WTC11 (cell line): ENCODE results near the gene SNX30. TPM values are rescaled to one million over a fixed set of nuclear protein-coding genes. Genes with fewer than 3 reads are reported as not detected.

ENCODE experiments used
- AFF4 ChIP-seq: sonication (generic); formaldehyde crosslinking; IDR thresholded peaks from 2 replicates; pipeline ENCODE4 v1.8.1; 2023; ENCODE audit warnings: mild to moderate bottlenecking, missing genetic modification reagents, borderline replicate concordance
- AR ChIP-seq: fragments of 250-450 bp; sonication (Bioruptor Pico); IDR thresholded peaks from 2 replicates; pipeline ENCODE4 v1.9.0; 2021; ENCODE audit warnings: mild to moderate bottlenecking
- ATF1 ChIP-seq: sonication (generic); formaldehyde crosslinking; IDR thresholded peaks from 2 replicates; pipeline ENCODE4 v1.8.1; 2023; ENCODE audit warnings: mild to moderate bottlenecking, moderate library complexity, missing genetic modification reagents
- FOXP4 ChIP-seq: sonication (generic); formaldehyde crosslinking; IDR thresholded peaks from 2 replicates; pipeline ENCODE4 v1.8.0; 2022; ENCODE audit warnings: mild to moderate bottlenecking, missing genetic modification reagents
- GTF2I ChIP-seq: fragments of 250-450 bp; sonication (Bioruptor Pico); conservative IDR thresholded peaks from 2 replicates; pipeline ENCODE4 v1.4.0; 2021; ENCODE audit warnings: mild to moderate bottlenecking
- IRF2 ChIP-seq: sonication (generic); formaldehyde crosslinking; IDR thresholded peaks from 2 replicates; pipeline ENCODE4 v1.8.0; 2022; ENCODE audit warnings: low read depth, missing genetic modification reagents, borderline replicate concordance
- MAX ChIP-seq: sonication (generic); formaldehyde crosslinking; IDR thresholded peaks from 2 replicates; pipeline ENCODE4 v1.8.0; 2022; ENCODE audit warnings: mild to moderate bottlenecking, missing genetic modification reagents
- MLX ChIP-seq: sonication (generic); formaldehyde crosslinking; IDR thresholded peaks from 2 replicates; pipeline ENCODE4 v1.8.1; 2023; ENCODE audit warnings: mild to moderate bottlenecking, missing genetic modification reagents, moderate library complexity
- NFE2L1 ChIP-seq: sonication (generic); formaldehyde crosslinking; IDR thresholded peaks from 2 replicates; pipeline ENCODE4 v1.8.1; 2023; ENCODE audit warnings: missing genetic modification reagents
- OVOL2 ChIP-seq: fragments of 250-450 bp; sonication (Bioruptor Pico); IDR thresholded peaks from 2 replicates; pipeline ENCODE4 v1.9.0; 2021; ENCODE audit warnings: mild to moderate bottlenecking, borderline replicate concordance
- PRDM15 ChIP-seq: sonication (generic); formaldehyde crosslinking; IDR thresholded peaks from 2 replicates; pipeline ENCODE4 v1.8.0; 2022; ENCODE audit warnings: missing genetic modification reagents
- PRRX2 ChIP-seq: fragments of 250-450 bp; sonication (Bioruptor Pico); IDR thresholded peaks from 2 replicates; pipeline ENCODE4 v1.8.0; 2021; ENCODE audit warnings: mild to moderate bottlenecking
- RORB ChIP-seq: fragments of 250-450 bp; sonication (Bioruptor Pico); IDR thresholded peaks from 2 replicates; pipeline ENCODE4 v1.9.0; 2021; ENCODE audit warnings: mild to moderate bottlenecking
- SP1 ChIP-seq: sonication (generic); formaldehyde crosslinking; conservative IDR thresholded peaks from 2 replicates; pipeline ENCODE4 v1.8.1; 2022; ENCODE audit warnings: missing genetic modification reagents
- STAT6 ChIP-seq: sonication (generic); formaldehyde crosslinking; conservative IDR thresholded peaks from 2 replicates; pipeline ENCODE4 v1.8.1; 2023; ENCODE audit warnings: mild to moderate bottlenecking, low read depth, missing genetic modification reagents, moderate library complexity
- USF1 ChIP-seq: sonication (generic); formaldehyde crosslinking; IDR thresholded peaks from 2 replicates; pipeline ENCODE4 v1.8.0; 2022; ENCODE audit warnings: mild to moderate bottlenecking, missing genetic modification reagents
- ZNF121 ChIP-seq: sonication (generic); formaldehyde crosslinking; IDR thresholded peaks from 2 replicates; pipeline ENCODE4 v1.8.0; 2023; ENCODE audit warnings: missing genetic modification reagents
- ZNF396 ChIP-seq: fragments of 250-450 bp; sonication (Bioruptor Pico); IDR thresholded peaks from 2 replicates; pipeline ENCODE4 v1.8.0; 2021; ENCODE audit warnings: mild to moderate bottlenecking, moderate library complexity, borderline replicate concordance
- ZNF416 ChIP-seq: fragments of 250-450 bp; sonication (Bioruptor Pico); IDR thresholded peaks from 2 replicates; pipeline ENCODE4 v1.9.0; 2021; ENCODE audit warnings: mild to moderate bottlenecking, inconsistent platforms
- ZNF512 ChIP-seq: sonication (generic); formaldehyde crosslinking; IDR thresholded peaks from 2 replicates; pipeline ENCODE4 v1.8.1; 2022; ENCODE audit warnings: missing genetic modification reagents, borderline replicate concordance
- total RNA-seq: library from RNA; stranded (reverse); gene quantifications from 3 replicates; pipeline ENCODE4 v1.2.3, GENCODE V29; 2021

Gene SNX30
- total RNA-seq, 1 experiment from 2014 or later = 13.4 TPM

- TF ChIP-seq ZNF416 (CRISPR knock-in tag) (no peak), ZNF512 (no peak), GTF2I (CRISPR knock-in tag) (no peak), AR (CRISPR knock-in tag) (no peak), PRRX2 (CRISPR knock-in tag) (no peak), AFF4 (no peak), IRF2 (CRISPR knock-in tag) (no peak), RORB (CRISPR knock-in tag) (no peak), ZNF121 (CRISPR knock-in tag) (no peak; the same call in 1 of the 2 replicates), PRDM15 (CRISPR knock-in tag) (no peak), ATF1 (no peak), MLX (no peak), ZNF396 (CRISPR knock-in tag) (no peak), USF1 (CRISPR knock-in tag) (peak; percentile 88), STAT6 (CRISPR knock-in tag) (no peak), FOXP4 (CRISPR knock-in tag) (peak; percentile 22; the same call in 1 of the 2 replicates), OVOL2 (CRISPR knock-in tag) (no peak), SP1 (no peak), NFE2L1 (CRISPR knock-in tag) (no peak), MAX (CRISPR knock-in tag) (peak; percentile 73)
Observed at GRCh38 chr9:112751056-112751795, 666 bp downstream of the SNX30 start (continued).
